GM08714 (cell line): Measurements from ENCODE around the gene GRM1.

Experiments
- H3K4me3 ChIP-seq: fragments of 200-500 bp; sonication (Bioruptor generic); 2 replicates; pipeline ENCODE4 v1.5.1; 2014; ENCODE audit warnings: mild to moderate bottlenecking, low read length, inconsistent platforms
- ZNF274 ChIP-seq: IDR thresholded peaks from 2 replicates; pipeline ENCODE4 v1.6.1; 2012; ENCODE audit warnings: mild to moderate bottlenecking, low read depth, low read length

GRM1 gene

DNA sequence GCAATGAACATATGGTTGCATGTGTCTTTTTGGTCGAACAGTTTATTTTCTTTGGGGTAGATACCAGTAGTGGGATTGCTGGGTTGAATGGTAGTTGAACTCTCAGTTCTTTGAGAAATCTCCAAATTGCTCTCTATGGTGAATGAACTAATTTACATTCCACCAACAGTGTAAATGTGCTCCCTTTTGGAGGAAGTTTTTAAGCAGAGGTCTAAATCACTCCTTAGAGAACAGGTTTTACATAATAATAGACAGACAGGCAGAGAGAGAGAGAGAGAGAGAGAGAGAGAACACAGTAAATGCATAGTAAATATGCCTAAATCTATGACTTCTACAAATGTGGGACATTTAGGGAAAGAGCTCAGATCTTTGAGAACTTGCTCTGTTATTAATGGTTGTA, 37.6 kb downstream of the GRM1 start:
- H3K4me3 ChIP-seq = no peak overlapping the region
- TF ChIP-seq ZNF274 = no peak

DNA sequence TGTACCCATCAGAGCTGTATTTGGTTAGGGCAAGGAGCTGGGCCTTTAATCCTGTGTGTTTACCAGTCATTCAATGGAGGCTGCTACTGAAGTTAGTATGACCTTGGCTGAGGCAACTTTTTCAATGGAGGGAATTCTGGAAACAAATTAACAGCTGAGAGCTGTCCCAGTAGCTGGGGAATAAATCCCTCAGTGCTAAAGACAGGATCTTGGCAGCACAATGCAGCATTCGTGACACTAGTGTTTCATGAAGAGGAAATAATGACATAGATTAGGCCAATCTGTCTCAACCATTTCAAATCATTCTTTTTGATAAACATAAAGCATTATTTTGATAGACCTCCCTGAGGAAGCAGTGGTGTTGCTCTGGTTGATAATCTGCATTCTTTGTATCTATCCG, 42.9 kb downstream of the GRM1 start:
- no peak for TF ChIP-seq ZNF274
- H3K4me3 ChIP-seq = no peak overlapping the region

DNA sequence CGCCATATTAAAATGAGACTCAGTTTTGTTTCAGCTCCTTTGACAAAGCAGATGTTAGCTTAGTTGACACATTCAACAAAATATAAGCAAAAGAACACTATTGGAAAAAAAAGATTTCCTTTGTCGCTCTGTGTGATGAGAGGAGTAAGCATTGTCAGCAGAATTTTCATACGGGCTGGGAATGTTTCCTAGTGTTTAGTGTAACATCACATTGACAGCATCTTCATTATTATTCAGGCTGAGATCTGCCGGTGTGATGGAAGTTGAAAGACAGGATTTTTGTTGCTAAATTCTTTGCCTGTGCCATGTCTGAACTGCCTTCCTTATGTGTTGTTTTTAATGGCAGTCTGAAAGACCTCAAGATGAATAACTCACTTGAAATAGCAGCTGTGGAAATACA, 49.1 kb downstream of the GRM1 start:
- TF ChIP-seq ZNF274 = no peak
- H3K4me3 ChIP-seq = no peak overlapping the region

DNA sequence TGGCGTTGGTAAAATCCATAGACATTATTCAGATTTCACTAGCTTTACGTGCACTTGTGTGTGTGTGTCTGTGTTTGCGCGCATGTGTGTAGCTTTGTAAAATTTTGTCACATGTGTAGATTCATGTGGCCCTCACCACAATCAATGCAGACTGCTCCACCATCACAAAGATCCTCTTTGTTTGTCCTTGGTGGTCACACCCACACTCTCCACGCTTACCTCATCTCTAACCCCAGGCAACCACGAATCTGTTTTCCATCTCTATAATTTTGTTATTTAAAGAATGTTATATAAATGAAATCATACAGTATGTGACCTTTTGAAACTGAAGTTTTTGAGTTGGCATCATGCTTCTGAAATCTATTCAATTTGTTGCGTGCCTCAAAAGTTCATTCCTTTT, 58.5 kb downstream of the GRM1 start:
- no peak overlapping the region for H3K4me3 ChIP-seq
- no peak for TF ChIP-seq ZNF274

DNA sequence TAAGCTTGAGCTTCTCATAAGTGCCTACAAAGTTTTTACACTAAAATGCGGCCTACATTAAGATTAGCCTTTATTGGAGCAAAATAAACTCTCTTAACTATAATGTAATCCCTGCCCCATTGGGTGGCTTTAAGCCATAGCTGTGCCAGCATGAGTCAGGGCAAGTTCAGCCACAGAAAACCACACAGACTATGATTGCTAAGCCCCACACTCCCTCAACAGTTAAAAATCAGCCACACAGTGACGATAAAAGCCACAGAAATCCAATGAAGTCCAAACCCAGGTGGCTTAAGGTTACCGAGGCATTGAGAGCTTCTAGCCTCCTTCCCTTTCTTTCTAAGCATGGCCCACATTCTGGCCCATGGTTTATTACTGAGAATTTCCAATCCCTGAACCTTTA, 61.6 kb downstream of the GRM1 start:
- no peak for TF ChIP-seq ZNF274

DNA sequence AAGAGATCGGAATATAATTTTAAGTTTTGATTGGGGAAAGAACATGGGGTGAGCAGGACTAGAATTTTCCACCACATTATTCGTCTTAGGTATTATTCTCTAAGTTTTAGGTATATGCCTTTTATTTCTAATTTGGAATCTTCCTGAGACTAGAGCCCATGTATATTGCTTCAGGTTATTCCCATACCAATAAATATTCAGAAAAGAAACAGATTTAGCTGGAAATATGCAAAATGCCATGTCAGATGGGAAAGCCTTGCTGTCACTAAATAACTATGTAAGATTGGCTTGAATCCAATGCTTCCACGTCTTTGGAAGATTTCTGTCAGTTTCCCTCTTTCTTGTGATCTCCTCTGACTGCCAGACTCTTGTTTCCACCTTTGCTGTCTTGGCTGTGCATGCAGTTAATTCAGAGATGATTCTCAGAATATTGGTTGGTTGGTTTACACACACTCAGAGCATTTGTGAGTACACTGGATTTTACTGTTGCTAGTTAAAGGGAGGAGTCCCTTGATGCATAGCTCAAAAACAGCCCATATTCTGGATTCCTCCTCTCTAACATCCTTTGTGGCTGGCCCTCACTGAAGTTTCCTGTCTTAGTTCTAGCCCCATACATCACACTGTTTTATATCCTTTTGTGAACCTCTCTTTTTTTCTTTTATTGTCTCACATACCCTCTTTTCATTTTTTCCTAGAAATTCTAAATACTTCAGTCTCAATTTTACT, 64.3 kb downstream of the GRM1 start:
- no peak overlapping the region for H3K4me3 ChIP-seq
- no peak for TF ChIP-seq ZNF274

More for the DNA sequence above, 61.6 kb downstream of the GRM1 start:
- H3K4me3 ChIP-seq = no peak overlapping the region

DNA sequence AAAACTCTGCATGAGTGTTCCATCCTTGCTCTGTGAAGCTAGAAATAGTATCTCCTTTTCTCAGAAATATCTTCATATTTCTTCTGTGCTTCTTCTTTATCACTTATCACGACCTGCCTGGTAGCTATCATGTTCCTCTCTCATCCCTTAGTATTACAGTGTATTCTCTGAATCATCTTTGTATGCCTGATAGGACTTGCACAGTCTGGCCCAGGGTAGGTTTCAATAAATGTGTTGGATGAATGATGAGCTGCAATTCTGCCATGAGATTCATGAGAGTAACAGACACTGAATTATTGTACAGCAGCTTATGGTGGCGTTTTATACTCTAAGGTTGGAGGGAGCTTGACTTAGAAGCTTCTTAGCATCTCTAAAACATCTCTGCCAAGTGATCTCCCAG, 66.6 kb downstream of the GRM1 start:
- no peak for TF ChIP-seq ZNF274
- H3K4me3 ChIP-seq = no peak overlapping the region

DNA sequence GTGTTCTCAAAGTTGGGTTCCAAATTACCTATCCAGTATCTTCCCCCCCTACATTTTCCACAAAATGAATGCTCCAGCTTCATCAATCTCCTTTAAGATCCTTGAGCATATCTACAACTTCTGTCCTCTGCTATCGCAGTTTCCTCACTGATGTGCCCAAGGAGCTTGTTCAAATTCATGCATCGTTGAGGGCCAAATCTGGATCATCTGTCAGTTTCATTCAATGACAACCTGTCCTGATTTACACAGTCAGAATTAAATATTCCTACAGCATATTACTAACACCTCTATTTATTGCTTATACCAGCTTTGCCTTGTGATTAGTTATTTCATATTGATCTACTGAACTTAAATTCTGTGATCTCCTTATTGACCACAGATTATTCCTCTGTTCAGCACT, 68.7 kb downstream of the GRM1 start:
- TF ChIP-seq ZNF274 = no peak
- H3K4me3 ChIP-seq = no peak overlapping the region

DNA sequence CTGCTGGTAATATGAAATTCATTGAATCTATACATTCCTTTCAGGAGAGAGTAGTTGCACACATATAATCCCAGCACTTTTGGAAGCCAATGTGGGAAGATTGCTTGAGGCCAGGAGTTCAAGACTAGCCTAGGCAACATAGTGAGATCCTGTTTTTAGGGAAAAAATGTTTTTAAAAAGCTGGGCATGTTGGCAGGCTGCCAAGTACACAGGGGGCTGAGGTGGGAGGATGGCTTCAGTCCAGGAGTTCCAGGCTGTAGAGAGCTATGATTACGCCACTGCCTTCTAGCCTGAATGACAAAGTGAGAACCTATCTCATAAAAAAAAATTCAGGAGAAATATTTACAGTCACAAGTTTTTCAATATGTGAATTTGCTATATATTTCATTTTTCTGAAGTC, 71.9 kb downstream of the GRM1 start:
- no peak for TF ChIP-seq ZNF274
- no peak overlapping the region for H3K4me3 ChIP-seq

DNA sequence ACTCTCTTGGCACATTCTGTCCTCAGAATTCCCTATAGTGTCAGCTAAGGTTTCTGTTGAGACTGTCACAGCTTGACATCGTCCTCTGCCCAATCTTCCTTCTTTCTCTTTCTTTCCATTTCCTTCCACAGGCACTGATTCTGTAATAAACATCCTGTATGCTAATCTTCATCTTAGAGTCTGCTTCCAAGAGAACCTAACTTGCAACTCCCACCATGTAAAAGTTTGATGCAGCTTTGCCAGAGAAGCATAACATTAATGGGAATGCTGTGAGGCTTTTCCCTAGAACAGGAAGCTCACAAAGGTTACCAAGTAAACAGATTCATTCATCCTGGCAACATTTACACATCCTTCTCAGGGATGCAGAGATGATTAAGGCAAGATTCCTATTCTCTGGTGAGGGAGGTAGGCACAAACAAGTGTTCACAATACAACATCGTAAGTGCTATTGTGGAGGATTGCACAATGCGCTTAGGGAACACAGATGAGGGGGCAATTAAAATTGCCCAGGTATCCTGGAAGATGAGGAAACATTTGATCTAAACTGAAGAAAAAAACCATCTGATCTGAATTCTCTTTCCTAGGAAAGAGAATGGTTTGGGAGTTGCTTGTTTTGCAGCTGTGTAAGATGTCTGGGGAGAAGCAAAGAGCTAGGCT, 74.7 kb downstream of the GRM1 start:
- H3K4me3 ChIP-seq = no peak overlapping the region
- no peak for TF ChIP-seq ZNF274

DNA sequence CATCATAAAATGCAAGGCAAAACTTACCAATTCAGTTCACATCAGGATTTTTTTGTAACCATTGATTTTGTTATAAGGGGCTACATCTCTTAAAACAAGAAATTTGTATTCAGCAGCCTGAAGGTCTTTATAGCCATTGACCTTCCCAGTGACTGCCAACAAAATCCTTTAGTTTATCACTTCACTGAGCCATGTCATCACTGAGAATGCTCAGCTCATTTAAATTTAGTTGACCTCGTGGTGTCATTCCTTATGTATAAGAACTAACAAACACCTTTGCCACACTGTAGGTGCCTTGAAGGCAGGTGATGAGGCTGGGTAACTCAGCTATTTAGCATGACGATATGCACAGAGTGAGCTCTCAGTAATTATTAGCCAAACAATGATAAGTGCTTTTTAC, 77.7 kb downstream of the GRM1 start:
- H3K4me3 ChIP-seq = no peak overlapping the region
- no peak for TF ChIP-seq ZNF274

DNA sequence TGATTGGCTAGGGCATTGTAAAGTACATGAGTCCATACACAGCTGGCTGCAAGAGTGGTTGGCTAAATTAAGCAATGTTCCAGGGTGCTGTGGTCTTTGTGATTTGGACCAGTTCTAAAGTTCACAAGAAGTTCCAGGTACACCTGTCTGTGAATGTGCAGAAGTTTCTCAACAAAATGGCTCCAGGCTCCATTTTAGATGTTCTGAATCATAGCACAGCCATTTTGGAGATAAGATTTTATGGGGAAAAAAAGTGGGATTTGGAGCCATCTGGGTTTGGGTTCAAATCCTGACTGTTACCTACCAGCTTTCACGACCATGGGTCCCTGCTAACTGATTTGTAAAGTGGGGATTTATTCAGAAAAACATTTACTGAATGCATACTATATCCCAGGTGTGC, 82.1 kb downstream of the GRM1 start:
- no peak for TF ChIP-seq ZNF274
- H3K4me3 ChIP-seq = no peak overlapping the region

DNA sequence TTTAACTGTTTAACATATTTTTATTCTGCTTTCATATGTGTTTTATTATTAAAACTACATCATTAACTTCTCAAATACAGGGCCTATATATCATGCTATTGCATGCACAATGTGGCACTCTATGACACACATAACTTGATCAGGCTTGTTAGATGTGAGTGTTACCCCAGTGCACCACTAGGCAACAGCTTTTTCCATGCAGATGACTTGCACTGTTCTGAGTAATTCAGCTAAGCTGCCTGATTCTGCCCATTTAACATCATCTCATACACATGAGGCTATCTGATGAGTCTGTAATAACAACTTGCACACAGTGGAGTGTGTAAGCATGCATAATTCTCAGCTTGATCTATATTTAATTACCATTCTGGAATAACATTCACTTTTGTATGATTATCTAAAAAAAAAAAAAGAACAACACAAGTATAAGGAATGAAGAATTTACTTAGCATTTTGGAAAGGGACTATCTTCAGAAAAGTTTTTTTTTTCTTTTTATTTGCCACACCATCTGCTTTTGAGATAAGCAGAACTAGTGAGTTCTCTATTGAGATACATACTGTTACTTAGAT, 83.1 kb downstream of the GRM1 start:
- TF ChIP-seq ZNF274 = no peak
- no peak overlapping the region for H3K4me3 ChIP-seq

DNA sequence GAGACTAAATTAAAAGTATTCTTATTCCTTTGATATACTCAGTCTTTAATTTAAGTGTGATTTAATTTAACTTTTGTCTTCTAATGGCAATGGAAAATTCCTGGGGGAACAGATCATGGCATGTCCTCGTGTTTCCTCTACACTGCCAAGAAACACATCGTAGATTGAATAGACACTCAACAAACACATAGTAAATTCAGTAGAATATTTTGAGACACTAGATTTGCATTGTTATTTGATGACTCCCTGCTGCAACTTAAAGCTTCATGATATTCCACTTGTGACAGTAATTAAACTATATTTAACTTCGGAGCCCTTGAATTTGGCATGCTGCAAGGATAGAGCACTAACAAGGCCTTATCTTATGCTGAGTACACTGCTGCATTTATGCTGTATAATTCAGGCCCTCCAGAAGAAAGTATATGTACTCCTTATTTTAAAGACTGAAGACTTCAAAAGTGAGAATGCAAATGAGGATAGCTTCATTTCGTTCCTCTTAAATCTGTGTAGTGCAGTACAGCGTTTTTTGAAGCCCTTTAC, 84.3 kb downstream of the GRM1 start:
- H3K4me3 ChIP-seq = no peak overlapping the region
- no peak for TF ChIP-seq ZNF274

DNA sequence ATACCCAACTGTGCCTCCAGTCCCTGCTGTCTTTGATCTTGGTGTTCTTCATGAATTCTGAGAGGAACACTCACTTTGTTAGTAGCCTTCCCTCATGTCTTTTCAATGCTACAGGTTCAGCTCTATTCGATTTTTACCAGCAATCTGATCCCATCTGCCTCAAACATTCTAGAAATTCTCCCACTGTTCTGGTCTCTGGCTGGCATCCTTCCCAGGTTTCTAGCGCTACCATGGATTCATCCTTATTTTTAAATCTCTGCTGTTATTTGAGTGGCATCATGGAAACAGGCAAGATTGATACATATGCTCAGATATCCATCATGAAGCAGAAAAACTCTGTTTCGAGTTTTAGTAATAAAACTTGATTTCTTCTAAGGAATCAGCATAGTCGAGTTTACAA, 94.8 kb downstream of the GRM1 start:
- no peak overlapping the region for H3K4me3 ChIP-seq
- no peak for TF ChIP-seq ZNF274
